HEK293T (cell line): ENCODE measurements around the gene L2HGDH.

ENCODE experiments used
- CTCF ChIA-PET: fragments of 350-600 bp; formaldehyde crosslinking; extraction: SDS; loops from one replicate; lab custom pipeline; 2021; ENCODE audit warnings: antibody characterized with exemption, inconsistent platforms; lab: Yijun Ruan, JAX
- POLR2A ChIA-PET: fragments of 350-600 bp; formaldehyde crosslinking; extraction: SDS; loops from one replicate; lab custom pipeline; 2020; ENCODE audit warnings: antibody characterized with exemption, inconsistent platforms; lab: Yijun Ruan, JAX
- DNase-seq: peaks from one replicate; pipeline ENCODE4 v3.0.0; 2012; ENCODE audit warnings: mixed read lengths; ENCODE audit errors: extremely low spot score
- ARNT ChIP-seq: fragments of 450-650 bp; IDR thresholded peaks from 2 replicates; pipeline ENCODE4 v1.6.1; 2017; ENCODE audit warnings: mild to moderate bottlenecking
- BHLHE40 ChIP-seq: fragments of 450-650 bp; IDR thresholded peaks from 2 replicates; pipeline ENCODE4 v1.6.1; 2016; ENCODE audit warnings: mild to moderate bottlenecking, moderate library complexity, borderline replicate concordance
- CTBP1 ChIP-seq: fragments of 450-650 bp; IDR thresholded peaks from 2 replicates; pipeline ENCODE4 v1.6.1; 2016; ENCODE audit warnings: borderline replicate concordance
- ELF4 ChIP-seq: fragments of 450-650 bp; IDR thresholded peaks from 2 replicates; pipeline ENCODE4 v1.6.1; 2017; ENCODE audit warnings: antibody characterized with exemption
- FOXA1 ChIP-seq: fragments of 450-650 bp; IDR thresholded peaks from 2 replicates; pipeline ENCODE4 v1.6.1; 2016; ENCODE audit warnings: mild to moderate bottlenecking
- FOXK2 ChIP-seq: fragments of 450-650 bp; IDR thresholded peaks from 2 replicates; pipeline ENCODE4 v1.6.1; 2016; ENCODE audit warnings: mild to moderate bottlenecking
- FOXM1 ChIP-seq: fragments of 450-650 bp; IDR thresholded peaks from 2 replicates; pipeline ENCODE4 v1.6.1; 2017; ENCODE audit warnings: mild to moderate bottlenecking, borderline replicate concordance
- HDGF ChIP-seq: fragments of 450-650 bp; IDR thresholded peaks from 2 replicates; pipeline ENCODE4 v1.6.1; 2017; ENCODE audit warnings: antibody characterized with exemption, borderline replicate concordance
- L3MBTL2 ChIP-seq: fragments of 450-650 bp; conservative IDR thresholded peaks from 2 replicates; pipeline ENCODE4 v1.6.1; 2016; ENCODE audit warnings: mild to moderate bottlenecking
- LEF1 ChIP-seq: fragments of 450-650 bp; IDR thresholded peaks from 2 replicates; pipeline ENCODE4 v1.6.1; 2017; ENCODE audit warnings: mild to moderate bottlenecking, borderline replicate concordance
- NFRKB ChIP-seq: fragments of 450-650 bp; IDR thresholded peaks from 2 replicates; pipeline ENCODE4 v1.6.1; 2016; ENCODE audit warnings: mild to moderate bottlenecking, moderate library complexity
- PKNOX1 ChIP-seq: fragments of 450-650 bp; IDR thresholded peaks from 2 replicates; pipeline ENCODE4 v1.6.1; 2016
- SP1 ChIP-seq: fragments of 450-650 bp; IDR thresholded peaks from 2 replicates; pipeline ENCODE4 v1.6.1; 2017
- SUZ12 ChIP-seq: fragments of 450-650 bp; IDR thresholded peaks from 2 replicates; pipeline ENCODE4 v1.6.1; 2016; ENCODE audit warnings: mild to moderate bottlenecking
- TARDBP ChIP-seq: fragments of 450-650 bp; IDR thresholded peaks from 2 replicates; pipeline ENCODE4 v1.6.1; 2016
- ZNF384 ChIP-seq: fragments of 450-650 bp; IDR thresholded peaks from 2 replicates; pipeline ENCODE4 v1.6.1; 2016

L2HGDH gene

DNA sequence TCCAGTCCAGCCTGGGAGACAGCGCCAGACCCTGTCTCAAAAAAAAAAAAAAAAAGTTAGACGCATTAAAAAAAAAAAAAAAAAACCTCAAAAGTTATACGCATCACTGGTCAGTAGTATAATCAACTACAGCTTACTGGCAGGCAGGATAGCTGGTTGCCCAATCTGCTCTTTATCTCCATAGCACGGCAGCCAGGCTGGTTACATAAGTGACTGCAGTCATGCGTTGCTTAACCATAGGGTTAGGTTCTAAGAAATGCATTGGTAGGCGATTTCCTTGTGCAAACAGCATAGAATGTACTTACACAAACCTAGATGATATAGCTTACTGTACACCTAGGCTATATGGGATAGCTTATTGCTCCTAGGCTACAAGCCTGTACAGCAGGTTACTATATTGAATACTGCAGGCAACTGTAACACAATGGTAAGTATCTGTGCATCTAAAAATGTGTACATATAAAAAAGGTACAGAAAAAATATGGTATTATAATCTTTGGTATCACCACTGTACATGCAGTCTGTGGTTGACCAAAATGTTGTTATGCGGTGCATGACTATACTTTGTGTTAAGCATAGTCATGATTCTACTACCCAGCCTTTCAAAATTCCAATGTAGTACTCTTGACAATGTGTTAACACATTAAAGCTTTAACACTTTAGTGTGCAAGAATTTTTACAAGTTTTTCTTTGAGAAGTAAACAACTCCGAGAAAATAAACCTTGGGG, 8.1 kb downstream of the L2HGDH start:
- CTCF ChIA-PET: no interaction called here
- no peak for DNase-seq

DNA sequence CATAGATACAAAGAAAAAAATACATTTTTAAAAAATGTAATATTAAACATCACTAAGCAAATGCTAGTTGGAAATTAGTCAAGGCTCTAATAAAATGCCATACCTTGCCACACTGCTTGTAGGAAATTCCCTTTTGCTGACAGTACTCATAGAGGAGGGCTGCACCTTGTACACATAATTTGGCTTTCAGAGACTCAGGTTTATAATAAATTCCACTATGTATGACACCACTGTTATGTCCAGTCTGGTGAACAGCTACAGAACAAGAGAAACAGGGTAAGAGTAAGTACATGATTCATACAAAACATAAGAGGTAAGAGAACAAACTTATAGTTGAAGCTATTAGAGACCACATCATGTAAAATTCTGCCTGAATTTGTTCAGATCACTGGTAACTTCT, 10.1 kb downstream of the L2HGDH start:
- TF ChIP-seq CTBP1 (no peak), FOXK2 (no peak), HDGF (no peak), TARDBP (no peak), PKNOX1 (no peak), L3MBTL2 (no peak), ARNT (no peak), ZNF384 (no peak), SP1 (no peak)
- DNase-seq: no peak
- CTCF ChIA-PET: interaction anchor here (1.3 kb wide), 1 partner anchor 10 kb away, joined by 5 read pairs; the partner anchor contains the start of genes DMAC2L and L2HGDH
- POLR2A ChIA-PET: interaction anchor here (1.1 kb wide), 1 partner anchor 9 kb away, joined by 5 read pairs; no protein-coding TSS in a partner anchor

More for the DNA sequence above, 8.1 kb downstream of the L2HGDH start:
- TF ChIP-seq L3MBTL2 (no peak), PKNOX1 (no peak), LEF1 (no peak), ELF4 (no peak), FOXK2 (no peak), TARDBP (no peak), FOXA1 (no peak), SUZ12 (no peak), SP1 (no peak), ZNF384 (no peak), ARNT (no peak), FOXM1 (no peak), CTBP1 (no peak), NFRKB (no peak), BHLHE40 (no peak)
- POLR2A ChIA-PET: interaction anchor here (1.0 kb wide), 1 partner anchor 8 kb away, joined by 3 read pairs; the partner anchor contains the start of genes DMAC2L and L2HGDH

- ChIA-PET CTCF (no interaction called here), POLR2A (no interaction called here)
- DNase-seq: no peak
- no peak for TF ChIP-seq NFRKB
- TF ChIP-seq PKNOX1: peak; percentile 34; the same call in 1 of the 2 replicates
- TF ChIP-seq SP1: no peak
Measured at GRCh38 chr14:50299585-50299984, 12.4 kb downstream of the L2HGDH start.

- DNase-seq: no peak
- POLR2A ChIA-PET: no interaction called here
- no peak for TF ChIP-seq ELF4
- no peak for TF ChIP-seq PKNOX1
- TF ChIP-seq NFRKB: no peak
- TF ChIP-seq ARNT: no peak
- no peak for TF ChIP-seq SUZ12
- TF ChIP-seq FOXM1: no peak
- no peak for TF ChIP-seq FOXA1
- TF ChIP-seq SP1: no peak
- TF ChIP-seq LEF1: no peak
- TF ChIP-seq ZNF384: no peak
- TF ChIP-seq FOXK2: no peak
- no peak for TF ChIP-seq TARDBP
- no peak for TF ChIP-seq BHLHE40
- TF ChIP-seq CTBP1: no peak
- TF ChIP-seq L3MBTL2: no peak
- no peak for TF ChIP-seq HDGF
- CTCF ChIA-PET: no interaction called here
Measured at GRCh38 chr14:50290306-50290705, 21.7 kb downstream of the L2HGDH start.

- DNase-seq: no peak
- ChIA-PET CTCF (no interaction called here), POLR2A (no interaction called here)
- TF ChIP-seq FOXA1 (no peak), ZNF384 (no peak), CTBP1 (no peak), FOXK2 (no peak), ELF4 (no peak), SUZ12 (no peak), ARNT (no peak), L3MBTL2 (no peak), NFRKB (no peak), BHLHE40 (no peak), FOXM1 (no peak), TARDBP (no peak), PKNOX1 (no peak), LEF1 (no peak)
Measured at GRCh38 chr14:50288146-50288545, 23.9 kb downstream of the L2HGDH start.
